Stimulated activated CD8-positive, alpha-beta memory T cell treated with anti-CD3 and anti-CD28 coated beads, Interleukin-7, amount 100 ng/mL, for 4 hours (primary cell): ENCODE results near the gene ECM1.

Experiments
- DNase-seq, 2 donors: peaks; one replicate each; pipeline ENCODE4 v3.0.0-alpha.2; 2020; ENCODE audit warnings: low read depth in 2 of 2

Gene ECM1

GRCh38 chr1:150507912-150508864 is at the start of gene ECM1:
Gene ECM1 (plus strand): TSS chr1:150508109. CDS start chr1:150508210, 101 bp downstream.
- DNase-seq: no peak

GRCh38 chr1:150464422-150464826 is 43.5 kb upstream of the ECM1 start:
- DNase-seq: peak; percentile 43 to 51

GRCh38 chr1:150466964-150467363 is 40.9 kb upstream of the ECM1 start:
- no peak for DNase-seq

GRCh38 chr1:150469291-150469690 is 38.6 kb upstream of the ECM1 start:
- no peak for DNase-seq

GRCh38 chr1:150472601-150473200 is 35.2 kb upstream of the ECM1 start:
- DNase-seq: no peak

- no peak for DNase-seq
Observed at GRCh38 chr1:150473659-150474058, 34.2 kb upstream of the ECM1 start.

- no peak for DNase-seq
Observed at GRCh38 chr1:150474869-150475268, 33.0 kb upstream of the ECM1 start.

- DNase-seq: no peak
Observed at GRCh38 chr1:150476754-150477153, 31.2 kb upstream of the ECM1 start.

- DNase-seq: no peak
Observed at GRCh38 chr1:150477320-150477719, 30.6 kb upstream of the ECM1 start.

GRCh38 chr1:150477733-150478132 is 30.2 kb upstream of the ECM1 start:
- no peak for DNase-seq

GRCh38 chr1:150479370-150479769 is 28.5 kb upstream of the ECM1 start:
- DNase-seq: no peak

GRCh38 chr1:150479927-150480352 is 28.0 kb upstream of the ECM1 start:
- no peak for DNase-seq

- DNase-seq: no peak
Observed at GRCh38 chr1:150484431-150484830, 23.5 kb upstream of the ECM1 start.

- DNase-seq: no peak
Observed at GRCh38 chr1:150484861-150485260, 23.0 kb upstream of the ECM1 start.

GRCh38 chr1:150486966-150487762 is 20.7 kb upstream of the ECM1 start, which contains the start of gene TARS2:
Gene TARS2 (plus strand): TSS chr1:150487419. CDS start chr1:150487451, 32 bp downstream.
- peak; percentile 86 to 92 for DNase-seq

- DNase-seq: no peak
Observed at GRCh38 chr1:150487763-150488115, 20.2 kb upstream of the ECM1 start.

- DNase-seq: no peak
Observed at GRCh38 chr1:150493175-150493574, 14.7 kb upstream of the ECM1 start.

GRCh38 chr1:150498342-150498741 is 9.6 kb upstream of the ECM1 start:
- DNase-seq: no peak

- DNase-seq: no peak
Observed at GRCh38 chr1:150505431-150505830, 2.5 kb upstream of the ECM1 start.

GRCh38 chr1:150508982-150509381 is 1.1 kb downstream of the ECM1 start:
- no peak for DNase-seq

GRCh38 chr1:150511551-150511950 is 3.6 kb downstream of the ECM1 start:
- no peak for DNase-seq

GRCh38 chr1:150511985-150512660 is 4.2 kb downstream of the ECM1 start:
- DNase-seq: no peak
